22Rv1 (cell line): ENCODE results near the gene C1orf174.

Experiments
- H3K27ac ChIP-seq: fragments of 450-650 bp; 2 replicates; pipeline ENCODE4 v1.5.1; 2017
- ZFX ChIP-seq: fragments of 450-650 bp; IDR thresholded peaks from 2 replicates; pipeline ENCODE4 v1.6.1; 2017; ENCODE audit warnings: antibody characterized with exemption, borderline replicate concordance
- TF ChIP-seq, protein P1 (sequence below): fragments of 450-650 bp; IDR thresholded peaks from 2 replicates; pipeline ENCODE4 v1.5.1; 2017; ENCODE audit warnings: mild to moderate bottlenecking

C1orf174 gene

DNA sequence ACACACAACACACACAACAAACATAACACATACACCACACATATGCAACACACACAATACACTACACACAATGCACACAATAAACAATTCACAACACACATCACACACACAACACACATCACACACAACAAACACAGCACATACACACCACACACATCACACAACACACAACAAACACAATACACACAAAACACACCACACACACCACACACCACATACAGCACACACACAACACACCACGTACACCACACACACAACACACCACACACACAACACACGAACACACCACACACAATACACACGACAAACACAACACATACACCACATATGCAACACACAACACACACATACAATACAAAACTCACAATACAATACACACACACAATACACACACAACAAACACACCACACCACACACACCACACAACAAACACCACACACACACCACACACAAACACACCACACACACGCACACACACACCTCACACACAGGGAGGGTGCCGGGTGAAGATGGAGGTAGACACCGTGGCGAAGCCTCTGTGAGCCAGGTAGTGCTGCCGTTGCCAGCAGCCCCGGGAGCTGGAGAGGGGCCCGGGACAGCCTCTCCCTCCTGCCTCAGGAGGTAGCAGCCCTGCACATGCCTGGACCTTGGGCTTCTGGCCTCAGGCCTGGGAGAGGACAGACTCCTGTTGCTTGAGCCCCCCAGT is 30.4 kb upstream of the C1orf174 start:
- H3K27ac ChIP-seq: no peak overlapping the region
- TF ChIP-seq, protein P1, sequence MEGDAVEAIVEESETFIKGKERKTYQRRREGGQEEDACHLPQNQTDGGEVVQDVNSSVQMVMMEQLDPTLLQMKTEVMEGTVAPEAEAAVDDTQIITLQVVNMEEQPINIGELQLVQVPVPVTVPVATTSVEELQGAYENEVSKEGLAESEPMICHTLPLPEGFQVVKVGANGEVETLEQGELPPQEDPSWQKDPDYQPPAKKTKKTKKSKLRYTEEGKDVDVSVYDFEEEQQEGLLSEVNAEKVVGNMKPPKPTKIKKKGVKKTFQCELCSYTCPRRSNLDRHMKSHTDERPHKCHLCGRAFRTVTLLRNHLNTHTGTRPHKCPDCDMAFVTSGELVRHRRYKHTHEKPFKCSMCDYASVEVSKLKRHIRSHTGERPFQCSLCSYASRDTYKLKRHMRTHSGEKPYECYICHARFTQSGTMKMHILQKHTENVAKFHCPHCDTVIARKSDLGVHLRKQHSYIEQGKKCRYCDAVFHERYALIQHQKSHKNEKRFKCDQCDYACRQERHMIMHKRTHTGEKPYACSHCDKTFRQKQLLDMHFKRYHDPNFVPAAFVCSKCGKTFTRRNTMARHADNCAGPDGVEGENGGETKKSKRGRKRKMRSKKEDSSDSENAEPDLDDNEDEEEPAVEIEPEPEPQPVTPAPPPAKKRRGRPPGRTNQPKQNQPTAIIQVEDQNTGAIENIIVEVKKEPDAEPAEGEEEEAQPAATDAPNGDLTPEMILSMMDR: no peak
- TF ChIP-seq ZFX: no peak

DNA sequence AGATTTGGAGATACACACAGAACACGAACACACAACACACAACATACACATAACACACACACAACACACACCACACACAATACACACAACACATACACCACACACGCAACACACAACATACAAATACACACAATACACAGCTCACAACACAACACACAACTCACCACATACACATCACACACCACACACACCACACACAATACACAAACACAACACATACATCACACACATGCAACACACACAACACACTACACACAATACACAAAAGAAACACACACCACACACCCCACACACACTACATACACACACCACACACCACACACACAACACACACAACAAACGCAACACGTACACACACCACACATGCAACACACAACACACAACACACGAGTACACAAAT is 29.1 kb upstream of the C1orf174 start:
- no peak overlapping the region for H3K27ac ChIP-seq
- TF ChIP-seq ZFX: no peak
- TF ChIP-seq, protein P1: no peak

DNA sequence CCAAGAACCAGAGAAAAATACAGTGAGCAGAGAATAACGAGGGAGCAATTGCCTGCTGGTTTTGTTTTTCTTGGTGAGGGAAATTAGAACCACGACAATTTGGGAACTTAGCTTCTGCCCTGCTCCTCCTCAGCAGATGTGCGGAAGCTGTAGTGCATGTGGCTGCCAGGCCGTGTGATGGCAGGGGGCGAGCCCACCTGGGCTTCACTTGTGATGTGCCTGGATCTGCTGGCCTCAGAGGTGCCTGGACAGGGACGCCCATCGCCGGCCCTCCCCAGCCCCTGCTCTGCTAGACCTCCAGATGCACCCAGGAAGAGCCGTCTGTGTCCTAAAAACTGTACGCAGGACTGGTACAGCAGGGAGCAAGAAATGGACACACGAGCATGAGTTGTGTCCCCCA is 28.5 kb upstream of the C1orf174 start:
- H3K27ac ChIP-seq: no peak overlapping the region
- TF ChIP-seq, protein P1: no peak
- no peak for TF ChIP-seq ZFX

DNA sequence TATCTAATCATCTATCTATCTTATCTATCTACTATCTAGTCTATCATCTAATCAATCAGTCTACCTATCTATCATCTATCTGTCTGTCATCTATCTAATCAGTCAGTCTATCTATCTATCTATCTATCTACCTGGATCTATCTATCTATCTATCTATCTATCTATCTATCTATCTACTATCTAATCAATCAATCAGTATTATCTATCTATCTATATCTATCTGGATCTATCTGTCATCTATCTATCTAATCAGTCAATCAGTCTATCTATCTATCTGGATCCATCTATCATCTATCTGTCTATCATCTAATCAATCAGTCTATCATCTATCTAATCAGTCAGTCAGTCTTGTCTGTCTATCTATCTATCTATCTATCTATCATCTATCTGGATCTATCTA is 26.9 kb upstream of the C1orf174 start:
- no peak overlapping the region for H3K27ac ChIP-seq
- TF ChIP-seq, protein P1: no peak
- TF ChIP-seq ZFX: no peak

DNA sequence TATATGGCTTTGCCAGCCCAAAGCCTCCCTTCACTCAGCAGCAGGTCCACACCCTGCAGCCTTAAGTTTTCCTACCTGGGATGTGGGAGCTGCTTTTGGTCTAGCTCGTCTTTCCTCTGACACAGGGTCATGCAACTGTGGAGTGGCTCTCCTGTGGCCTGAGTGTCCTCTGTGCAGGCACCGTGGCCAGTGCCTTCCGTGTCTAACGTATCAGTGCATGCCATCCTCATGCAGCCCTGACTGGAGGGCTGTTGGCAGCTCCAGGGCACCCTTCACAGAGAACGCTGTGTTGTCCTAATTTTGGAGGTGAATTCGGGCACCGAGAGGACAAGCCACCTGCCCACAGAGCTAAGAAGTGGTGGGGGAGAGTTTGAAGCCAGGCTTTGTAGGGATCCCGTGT is 25.7 kb upstream of the C1orf174 start:
- no peak overlapping the region for H3K27ac ChIP-seq
- TF ChIP-seq, protein P1: no peak
- no peak for TF ChIP-seq ZFX

DNA sequence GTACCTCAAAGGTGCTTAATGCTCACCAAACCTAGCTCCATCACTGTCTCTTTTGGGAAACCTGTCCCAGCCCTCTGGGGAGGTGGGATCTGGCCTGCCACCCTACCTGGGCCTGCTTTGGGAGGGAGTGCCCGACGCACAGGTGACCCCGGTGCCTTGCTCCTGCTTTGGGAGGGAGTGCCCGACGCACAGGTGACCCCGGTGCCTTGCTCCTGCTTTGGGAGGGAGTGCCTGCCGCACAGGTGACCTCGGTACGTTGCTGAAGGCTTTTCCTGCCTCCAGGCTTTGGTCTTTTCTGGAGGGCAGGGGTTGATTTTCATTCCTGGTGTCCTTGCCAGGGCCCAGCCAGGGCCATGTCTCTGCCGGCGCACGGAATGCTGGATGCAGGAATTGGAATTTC is 25.2 kb upstream of the C1orf174 start:
- H3K27ac ChIP-seq: no peak overlapping the region
- TF ChIP-seq ZFX: no peak
- TF ChIP-seq, protein P1: no peak

DNA sequence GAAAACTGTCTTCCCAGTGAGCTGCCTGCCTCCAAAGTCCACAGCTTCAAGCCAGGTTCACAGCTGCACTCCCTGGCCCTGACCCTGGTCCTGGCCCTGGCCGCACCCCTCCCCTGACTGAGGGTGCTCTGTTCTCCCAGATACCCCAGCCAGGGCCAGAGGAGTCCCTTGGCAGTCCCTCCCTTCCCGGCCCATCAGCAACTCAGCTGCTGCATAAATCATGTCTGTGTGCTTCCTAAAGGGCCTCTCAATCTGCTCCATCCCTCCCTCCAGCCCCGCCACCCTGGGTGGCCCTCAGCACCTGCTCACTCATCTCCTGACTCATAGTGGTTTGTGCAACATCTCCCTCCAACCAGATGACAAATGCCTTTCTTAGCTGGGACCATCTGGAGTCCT is 24.8 kb upstream of the C1orf174 start:
- H3K27ac ChIP-seq: no peak overlapping the region
- TF ChIP-seq, protein P1: no peak
- TF ChIP-seq ZFX: no peak
